ENCODE data around the gene RNF207. TPM values are rescaled to one million over a fixed set of nuclear protein-coding genes. Genes with fewer than 3 reads are reported as not detected.

RNF207 gene
- total RNA-seq, 1 donor, result 110 TPM

DNA sequence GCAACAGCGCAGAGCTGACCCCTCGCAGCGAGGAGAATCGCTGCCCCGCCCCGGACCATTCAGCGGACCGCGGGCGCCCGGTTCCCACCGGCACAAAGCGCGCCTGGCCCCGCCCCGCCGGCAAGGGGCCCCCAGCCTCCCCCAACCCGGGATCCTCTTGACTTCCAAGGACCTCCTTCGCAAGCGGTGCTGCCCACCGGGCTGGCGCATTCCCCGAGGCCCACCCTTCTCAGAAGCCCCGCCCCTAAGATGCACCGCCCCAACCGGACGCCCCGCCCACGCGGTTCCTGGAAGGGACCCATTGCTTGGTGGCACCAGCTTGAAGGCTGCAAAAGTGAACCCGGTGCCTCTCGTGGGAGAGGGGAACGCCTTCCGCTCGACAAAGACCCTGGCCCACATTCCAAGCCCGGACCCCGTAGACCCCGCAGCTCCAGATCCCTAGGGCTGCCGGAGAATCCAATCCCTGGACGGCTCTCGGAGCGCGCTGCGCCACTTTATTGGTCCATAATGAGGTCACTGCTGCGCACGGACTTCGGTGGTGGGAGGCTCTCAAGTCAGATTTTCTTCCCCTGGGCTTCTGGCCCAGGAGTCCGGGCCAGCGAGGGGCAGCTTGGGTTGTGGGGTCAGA is 40.1 kb downstream of the RNF207 start:
- H3K4me3 ChIP-seq (ENCODE audit: low read depth, low read length), result peak overlapping the region; percentile 53
- DNase-seq (ENCODE audit: low read depth), result no peak
- TF ChIP-seq, protein P1, sequence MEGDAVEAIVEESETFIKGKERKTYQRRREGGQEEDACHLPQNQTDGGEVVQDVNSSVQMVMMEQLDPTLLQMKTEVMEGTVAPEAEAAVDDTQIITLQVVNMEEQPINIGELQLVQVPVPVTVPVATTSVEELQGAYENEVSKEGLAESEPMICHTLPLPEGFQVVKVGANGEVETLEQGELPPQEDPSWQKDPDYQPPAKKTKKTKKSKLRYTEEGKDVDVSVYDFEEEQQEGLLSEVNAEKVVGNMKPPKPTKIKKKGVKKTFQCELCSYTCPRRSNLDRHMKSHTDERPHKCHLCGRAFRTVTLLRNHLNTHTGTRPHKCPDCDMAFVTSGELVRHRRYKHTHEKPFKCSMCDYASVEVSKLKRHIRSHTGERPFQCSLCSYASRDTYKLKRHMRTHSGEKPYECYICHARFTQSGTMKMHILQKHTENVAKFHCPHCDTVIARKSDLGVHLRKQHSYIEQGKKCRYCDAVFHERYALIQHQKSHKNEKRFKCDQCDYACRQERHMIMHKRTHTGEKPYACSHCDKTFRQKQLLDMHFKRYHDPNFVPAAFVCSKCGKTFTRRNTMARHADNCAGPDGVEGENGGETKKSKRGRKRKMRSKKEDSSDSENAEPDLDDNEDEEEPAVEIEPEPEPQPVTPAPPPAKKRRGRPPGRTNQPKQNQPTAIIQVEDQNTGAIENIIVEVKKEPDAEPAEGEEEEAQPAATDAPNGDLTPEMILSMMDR (IDR thresholded peaks at IDR 0.05; ENCODE audit: insufficient read depth, low read depth, low read length), result no peak

DNA sequence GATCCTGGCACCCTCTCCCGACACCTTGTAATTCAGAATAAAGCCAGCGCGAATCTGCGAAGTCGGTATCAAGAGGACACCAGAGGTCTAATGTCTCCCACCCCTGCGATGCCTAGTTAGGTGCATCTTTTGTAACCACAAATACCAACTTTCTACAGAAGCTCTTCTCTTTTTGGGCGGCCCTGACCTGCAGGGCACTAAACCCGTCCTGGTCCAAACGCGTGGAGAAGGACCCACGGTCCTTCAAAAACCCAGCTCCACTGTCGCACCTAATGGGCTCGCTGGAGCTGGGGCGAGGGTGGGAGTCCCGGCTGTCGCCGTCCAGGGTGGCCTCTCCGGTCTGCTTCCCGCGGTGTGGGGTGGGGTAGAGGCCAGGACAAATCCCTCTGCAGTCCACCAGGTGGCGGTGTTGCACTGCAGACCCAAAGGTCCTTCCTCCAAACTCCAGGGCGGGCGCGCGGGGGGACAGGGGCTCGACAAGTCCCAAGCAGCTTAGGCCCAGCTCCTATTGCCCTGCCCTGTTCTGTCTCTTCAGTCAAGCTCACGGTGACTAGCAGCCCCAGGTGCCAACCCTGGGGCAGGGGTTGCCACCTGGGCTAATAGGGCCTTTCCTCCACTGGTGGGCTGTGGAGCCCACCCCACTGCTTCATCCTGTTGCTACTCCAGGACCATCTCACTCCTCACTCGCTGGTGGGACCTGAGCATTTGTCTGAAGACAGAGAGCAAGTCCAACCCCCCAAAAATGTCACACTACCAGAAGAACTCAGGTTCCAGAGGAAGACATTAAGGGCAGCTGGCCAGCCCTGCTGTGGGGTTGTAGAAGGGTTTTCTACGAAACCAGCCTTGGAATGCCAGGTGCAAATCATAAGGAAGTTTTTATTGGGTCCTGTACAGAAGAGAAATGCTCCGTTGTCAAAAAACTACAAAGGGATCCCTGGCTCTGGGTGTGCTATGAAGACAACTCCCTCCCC is 40.9 kb downstream of the RNF207 start:
- DNase-seq (ENCODE audit: low read depth), result peak; percentile 77
- TF ChIP-seq, protein P1 (IDR thresholded peaks at IDR 0.05; ENCODE audit: insufficient read depth, low read depth, low read length), result peak; percentile 86
- H3K4me3 ChIP-seq (ENCODE audit: low read depth, low read length), result peak overlapping the region; percentile 53

GRCh38 chr1:6247651-6248050 is 41.7 kb downstream of the RNF207 start:
- DNase-seq (ENCODE audit: low read depth), result no peak
- TF ChIP-seq, protein P1 (IDR thresholded peaks at IDR 0.05; ENCODE audit: insufficient read depth, low read depth, low read length), result no peak
- no peak overlapping the region for H3K4me3 ChIP-seq (ENCODE audit: low read depth, low read length)

DNA sequence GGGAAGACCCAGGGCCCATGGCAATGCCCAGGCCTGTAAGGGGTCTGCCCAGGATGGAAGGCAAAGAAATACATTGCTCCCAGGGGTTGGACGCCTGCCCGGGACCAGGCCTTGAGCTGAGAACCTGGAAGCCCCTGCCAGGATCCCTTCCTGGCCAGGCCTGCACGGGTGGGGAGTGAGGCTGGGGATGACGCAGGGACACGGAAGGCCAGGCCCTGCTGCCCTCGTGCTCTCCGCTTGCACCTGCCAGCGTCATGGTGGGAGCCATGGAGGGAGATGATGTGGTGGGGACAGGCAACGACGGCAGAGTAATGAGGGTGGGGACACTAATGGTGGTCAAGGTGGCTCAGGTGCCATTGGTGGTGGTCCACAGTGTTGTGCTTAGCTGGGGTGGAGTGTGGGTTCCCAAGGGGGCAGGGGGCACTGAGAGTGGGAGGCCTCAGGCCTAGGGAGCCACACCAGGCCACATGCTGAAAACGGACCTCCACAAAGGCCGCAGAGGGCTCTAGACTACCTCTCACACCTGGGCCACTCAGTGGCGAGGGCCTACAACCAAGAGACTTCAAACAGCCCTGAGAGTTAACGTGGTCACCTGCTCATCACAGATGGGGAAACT is 42.4 kb downstream of the RNF207 start:
- TF ChIP-seq, protein P1 (IDR thresholded peaks at IDR 0.05; ENCODE audit: insufficient read depth, low read depth, low read length), result no peak
- DNase-seq (ENCODE audit: low read depth), result no peak
- H3K4me3 ChIP-seq (ENCODE audit: low read depth, low read length), result no peak overlapping the region

- TF ChIP-seq, protein P1 (IDR thresholded peaks at IDR 0.05; ENCODE audit: insufficient read depth, low read depth, low read length), result no peak
- H3K4me3 ChIP-seq (ENCODE audit: low read depth, low read length), result no peak overlapping the region
- DNase-seq (ENCODE audit: low read depth), result no peak
Measured at GRCh38 chr1:6248932-6249738, 43.2 kb downstream of the RNF207 start.

Measured in fibroblast of villous mesenchyme (primary cell).